AG08395 (cell line): ENCODE results near the gene LCAT.

Experiments used
- DNase-seq: peaks from one replicate; pipeline ENCODE4 v3.0.0; 2012; ENCODE audit warnings: mixed read lengths, low spot score

The LCAT gene

DNA sequence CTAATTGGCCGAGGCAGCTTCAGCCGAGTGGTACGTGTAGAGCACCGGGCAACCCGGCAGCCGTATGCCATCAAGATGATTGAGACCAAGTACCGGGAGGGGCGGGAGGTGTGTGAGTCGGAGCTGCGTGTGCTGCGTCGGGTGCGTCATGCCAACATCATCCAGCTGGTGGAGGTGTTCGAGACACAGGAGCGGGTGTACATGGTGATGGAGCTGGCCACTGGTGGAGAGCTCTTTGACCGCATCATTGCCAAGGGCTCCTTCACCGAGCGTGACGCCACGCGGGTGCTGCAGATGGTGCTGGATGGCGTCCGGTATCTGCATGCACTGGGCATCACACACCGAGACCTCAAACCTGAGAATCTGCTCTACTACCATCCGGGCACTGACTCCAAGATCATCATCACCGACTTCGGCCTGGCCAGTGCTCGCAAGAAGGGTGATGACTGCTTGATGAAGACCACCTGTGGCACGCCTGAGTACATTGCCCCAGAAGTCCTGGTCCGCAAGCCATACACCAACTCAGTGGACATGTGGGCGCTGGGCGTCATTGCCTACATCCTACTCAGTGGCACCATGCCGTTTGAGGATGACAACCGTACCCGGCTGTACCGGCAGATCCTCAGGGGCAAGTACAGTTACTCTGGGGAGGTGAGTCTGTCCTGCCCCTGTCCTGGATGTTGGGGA is 34.7 kb downstream of the LCAT start:
- DNase-seq = no peak

DNA sequence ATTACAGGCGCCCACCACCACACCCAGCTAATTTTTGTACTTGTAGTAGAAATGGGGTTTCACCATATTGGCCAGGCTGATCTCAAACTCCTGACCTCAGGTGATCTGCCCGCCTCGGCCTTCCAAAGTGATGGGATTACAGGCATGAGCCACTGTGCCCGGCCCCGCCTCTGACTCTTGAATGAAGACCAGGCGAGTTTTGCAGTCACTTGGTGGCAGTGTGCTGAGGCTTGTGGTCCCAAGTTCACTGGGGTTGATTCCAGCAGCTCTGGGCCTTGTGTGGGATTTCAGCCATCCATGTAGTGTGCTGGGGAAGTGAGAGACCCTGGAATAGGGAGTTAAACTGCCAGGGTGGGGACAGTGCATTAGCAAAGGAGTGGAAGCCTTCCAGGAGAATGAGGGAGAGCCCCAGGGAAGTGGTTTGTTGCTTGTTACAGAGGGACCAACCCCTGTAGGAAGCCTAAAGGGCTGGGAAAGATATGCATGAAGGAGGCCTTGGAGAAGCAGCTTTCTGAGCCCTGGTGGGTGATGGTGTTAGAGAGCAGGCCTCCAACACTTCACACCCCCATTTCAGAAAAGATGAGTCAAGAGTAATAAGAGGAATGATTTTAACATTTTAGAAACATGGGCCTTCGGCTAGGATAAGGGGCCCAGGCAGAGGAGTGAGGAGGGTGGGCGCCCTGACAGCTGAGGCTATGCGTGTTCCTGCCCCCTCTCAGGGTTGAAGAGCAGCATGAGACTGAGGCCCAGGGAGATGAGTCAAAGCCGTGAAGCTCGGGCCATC is 36.3 kb downstream of the LCAT start:
- no peak for DNase-seq

DNA sequence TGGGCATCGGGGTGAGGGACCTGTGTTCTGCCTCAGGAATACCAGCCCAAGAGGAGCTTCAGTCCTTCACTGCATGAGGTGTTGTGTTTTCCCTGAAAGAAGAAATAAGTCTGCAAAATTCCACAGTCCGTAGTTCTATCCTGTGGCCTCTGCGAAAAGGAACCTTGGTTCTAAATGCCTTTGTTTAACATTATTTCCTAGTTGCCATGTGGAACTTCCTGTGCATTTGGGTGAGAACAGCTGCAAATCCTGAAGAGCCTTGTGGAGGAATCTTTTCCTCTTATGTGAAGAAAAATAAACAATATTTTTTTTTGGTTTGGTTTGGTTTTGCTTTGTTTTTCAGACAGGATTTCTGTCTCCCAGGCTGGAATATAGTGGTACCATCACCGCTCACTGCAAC is 41.1 kb downstream of the LCAT start:
- no peak for DNase-seq

DNA sequence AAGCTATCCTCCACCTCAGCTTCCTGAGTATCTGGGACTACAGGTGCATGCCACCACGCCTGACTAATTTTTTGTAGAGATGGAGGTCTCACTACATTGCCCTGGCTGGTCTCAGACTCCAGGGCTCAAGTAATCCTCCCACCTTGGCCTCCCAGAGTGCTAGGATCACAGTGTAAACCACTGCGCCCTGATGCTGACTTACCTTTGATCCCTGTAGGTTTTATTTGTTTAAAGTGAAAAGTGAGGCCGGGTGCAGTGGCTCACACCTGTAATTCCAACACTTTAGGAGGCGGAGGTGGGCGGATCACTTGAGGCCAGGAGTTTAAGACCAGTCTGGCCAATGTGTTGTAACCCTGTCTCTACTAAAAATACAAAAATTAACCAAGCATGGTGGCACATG is 42.2 kb downstream of the LCAT start:
- no peak for DNase-seq

DNA sequence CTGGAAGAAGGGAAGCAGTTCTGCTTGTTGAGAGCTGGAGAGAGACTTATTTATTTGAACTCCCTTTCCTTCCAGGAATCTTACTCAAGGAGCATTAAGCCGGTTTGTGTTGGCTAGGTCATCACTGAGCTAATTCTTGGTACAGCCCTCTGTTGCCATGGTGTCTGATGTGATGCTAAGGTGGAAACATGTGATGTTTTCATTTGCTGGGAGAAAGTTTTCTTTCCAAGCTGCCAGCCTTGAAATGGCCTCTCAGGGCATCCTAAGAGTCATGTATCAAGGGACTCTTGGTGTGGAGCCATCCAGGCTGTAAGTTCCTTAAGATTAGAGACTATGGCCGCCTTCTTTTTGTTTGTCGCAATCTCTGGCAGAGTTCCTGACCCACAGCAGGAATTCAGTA is 46.7 kb downstream of the LCAT start:
- DNase-seq = peak; percentile 19

DNA sequence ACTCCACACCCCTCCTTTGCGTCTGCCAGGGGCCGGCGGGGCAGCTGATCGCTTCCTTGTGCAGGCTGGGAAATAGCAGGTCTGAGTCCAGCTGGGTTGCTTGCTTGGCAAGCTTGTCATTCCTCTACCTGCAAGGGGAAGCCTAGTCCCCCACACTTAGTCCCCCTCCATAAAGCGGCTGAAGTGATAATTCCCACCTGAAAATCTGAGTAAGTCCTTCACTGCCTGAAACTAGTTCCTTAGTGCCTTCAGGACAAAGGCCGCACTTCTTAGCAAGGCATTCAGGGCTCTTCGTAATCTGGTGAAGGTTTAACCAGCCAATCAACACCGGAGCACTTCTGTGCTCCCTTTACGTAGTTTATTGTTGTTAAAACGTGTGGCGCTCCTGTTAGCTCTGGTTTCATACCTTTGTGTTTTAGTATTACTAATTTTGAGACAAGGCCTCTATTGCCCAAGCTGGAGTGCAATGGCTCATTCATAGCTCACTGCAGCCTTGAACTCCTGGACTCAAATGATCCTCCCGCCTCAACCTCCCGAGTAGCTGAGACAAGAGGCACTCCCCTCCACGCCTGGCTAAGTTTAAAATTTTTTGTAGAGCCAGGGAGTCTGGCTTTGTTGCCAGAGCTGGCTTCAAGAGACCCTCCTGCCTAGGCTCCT is 50.0 kb downstream of the LCAT start:
- DNase-seq = peak; percentile 27

DNA sequence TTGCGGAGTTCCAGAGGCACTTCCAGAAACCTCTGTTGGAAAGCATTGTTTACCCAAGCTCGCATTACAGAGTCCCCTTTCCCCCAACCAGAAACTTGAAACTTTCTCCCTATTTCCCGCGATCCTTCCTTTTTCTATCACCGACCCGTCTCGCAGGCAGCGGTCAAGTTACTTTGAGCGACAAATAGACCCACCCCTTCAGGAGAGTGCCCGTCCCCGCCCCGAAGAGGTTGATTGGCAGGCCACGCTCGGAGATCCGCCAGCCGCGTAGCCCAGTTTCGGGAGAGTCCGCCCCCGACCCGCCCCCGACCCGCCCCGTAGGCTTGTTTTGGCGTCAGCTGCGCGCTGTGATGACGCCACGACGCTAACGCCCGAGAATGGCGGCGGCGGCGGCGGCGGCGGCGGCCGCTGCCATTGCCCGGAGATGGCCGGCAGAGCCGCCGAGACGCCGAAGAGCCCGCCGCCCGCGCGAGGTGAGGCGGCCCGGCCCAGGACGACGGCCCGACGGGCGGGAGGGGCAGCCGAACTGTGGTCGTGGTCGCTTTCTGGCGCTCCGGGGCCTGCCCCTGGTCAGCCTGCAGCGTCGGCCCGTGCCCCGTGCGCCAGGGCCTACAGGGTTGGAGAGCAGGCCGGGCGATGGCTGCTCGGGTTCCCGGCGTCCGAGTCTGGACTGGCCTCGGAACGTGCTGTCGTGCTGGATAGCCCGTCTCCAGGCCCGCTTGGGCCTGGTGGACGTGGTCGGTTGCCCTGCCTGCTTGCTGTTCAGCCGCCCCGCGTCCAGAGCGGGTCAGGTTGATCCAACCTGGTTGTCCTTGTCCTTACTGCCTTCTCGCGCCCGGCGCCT is 50.8 kb downstream of the LCAT start, which contains the start of gene PSKH1:
Gene PSKH1 (plus strand): TSS at position 356 of the 844 bp plus-strand sequence. CDS start 15,496 bp downstream, outside the sequence.
- DNase-seq = peak; percentile 100

DNA sequence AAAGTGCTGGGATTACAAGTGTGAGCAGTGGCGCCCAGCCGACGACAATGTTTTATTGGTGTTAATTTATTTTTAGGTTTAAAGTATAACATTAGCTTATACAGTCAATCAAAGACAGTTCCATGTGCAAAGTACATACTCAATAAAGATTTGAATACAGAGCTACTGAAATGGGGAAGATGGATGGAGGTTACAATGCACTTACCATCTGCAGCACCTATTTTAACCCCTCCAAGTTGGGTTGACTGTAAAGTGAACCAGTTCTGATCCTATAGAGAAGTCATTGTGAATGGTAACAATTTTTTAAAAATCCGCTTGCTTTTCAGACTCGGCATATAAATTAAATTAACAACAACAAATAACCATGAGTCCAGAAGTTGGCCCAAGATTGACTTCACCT is 51.5 kb downstream of the LCAT start:
- no peak for DNase-seq
